HEK293 (cell line): ENCODE results near the gene ANKRD33B.

Experiments used
- CTCF ChIA-PET: fragments of 350-600 bp; formaldehyde crosslinking; extraction: SDS; loops from one replicate; lab custom pipeline; 2021; ENCODE audit warnings: antibody characterized with exemption; lab: Yijun Ruan, JAX
- POLR2A ChIA-PET: fragments of 300-600 bp; formaldehyde crosslinking; extraction: SDS; loops from one replicate; lab custom pipeline; 2020; ENCODE audit warnings: antibody characterized with exemption, inconsistent platforms; lab: Yijun Ruan, JAX
- H3K27ac ChIP-seq: fragments of 200-500 bp; sonication (Bioruptor generic); 2 replicates; pipeline ENCODE4 v1.5.1; 2014; ENCODE audit warnings: low read depth, low read length, control low read depth, inconsistent platforms; ENCODE audit errors: extremely low read depth
- H3K36me3 ChIP-seq, 2 experiments: fragments of 200-500 bp in 1 of 2; sonication (Bioruptor generic) in 1 of 2; 1 replicate in 1 of 2; 2 replicates in 1 of 2; pipeline ENCODE4 v1.5.1; 2014 to 2017; ENCODE audit warnings: inconsistent platforms in 2 of 2, low read length in 2 of 2; ENCODE audit not compliant: control insufficient read depth in 2 of 2, insufficient read depth in 1 of 2
- H3K4me1 ChIP-seq: fragments of 200-500 bp; sonication (Bioruptor generic); 2 replicates; pipeline ENCODE4 v1.5.1; 2014; ENCODE audit warnings: mild to moderate bottlenecking, low read length, inconsistent platforms; ENCODE audit not compliant: control insufficient read depth, insufficient read depth
- H3K4me3 ChIP-seq: 2 replicates; pipeline ENCODE4 v1.5.1; 2011; ENCODE audit warnings: low read depth, mild to moderate bottlenecking, control low read depth, low read length, moderate library complexity
- H3K9me3 ChIP-seq: fragments of 200-500 bp; sonication (Bioruptor generic); 2 replicates; pipeline ENCODE4 v1.5.1; 2014; ENCODE audit warnings: low read depth, low read length, inconsistent platforms; ENCODE audit not compliant: control insufficient read depth, insufficient read depth
- AEBP2 ChIP-seq: fragments of 450-650 bp; formaldehyde crosslinking; IDR thresholded peaks from 2 replicates; pipeline ENCODE4 v1.5.1; 2016; ENCODE audit warnings: missing biosample characterization, missing genetic modification characterization, borderline replicate concordance
- IKZF3 ChIP-seq: fragments of 450-650 bp; IDR thresholded peaks from 2 replicates; pipeline ENCODE4 v1.5.0; 2018; ENCODE audit warnings: missing biosample characterization, mild to moderate bottlenecking, missing genetic modification characterization, moderate library complexity
- PRDM1 ChIP-seq: fragments of 450-650 bp; formaldehyde crosslinking; IDR thresholded peaks from 2 replicates; pipeline ENCODE4; 2016; ENCODE audit warnings: missing biosample characterization, missing genetic modification characterization
- PRDM2 ChIP-seq: fragments of 450-650 bp; formaldehyde crosslinking; IDR thresholded peaks from 2 replicates; pipeline ENCODE4 v1.5.1; 2016; ENCODE audit warnings: missing biosample characterization, missing genetic modification characterization, borderline replicate concordance
- RBAK ChIP-seq: fragments of 450-650 bp; formaldehyde crosslinking; IDR thresholded peaks from 2 replicates; pipeline ENCODE4 v1.5.1; 2016; ENCODE audit warnings: missing biosample characterization, missing genetic modification characterization
- REST ChIP-seq: fragments of 450-650 bp; formaldehyde crosslinking; IDR thresholded peaks from 2 replicates; pipeline ENCODE4 v1.5.1; 2016; ENCODE audit warnings: missing biosample characterization, missing genetic modification characterization
- YY2 ChIP-seq: fragments of 450-650 bp; formaldehyde crosslinking; IDR thresholded peaks from 2 replicates; pipeline ENCODE4 v1.5.1; 2016; ENCODE audit warnings: missing biosample characterization, missing genetic modification characterization
- ZNF114 ChIP-seq: fragments of 450-650 bp; formaldehyde crosslinking; IDR thresholded peaks from 2 replicates; pipeline ENCODE4 v1.5.0; 2017; ENCODE audit warnings: missing biosample characterization, missing genetic modification characterization
- ZNF560 ChIP-seq: fragments of 450-650 bp; formaldehyde crosslinking; IDR thresholded peaks from 2 replicates; pipeline ENCODE4 v1.5.1; 2017; ENCODE audit warnings: missing biosample characterization, missing genetic modification characterization, borderline replicate concordance
- ZNF654 ChIP-seq: fragments of 450-650 bp; formaldehyde crosslinking; IDR thresholded peaks from 2 replicates; pipeline ENCODE4 v1.5.1; 2016; ENCODE audit warnings: low read depth, missing biosample characterization, missing genetic modification characterization
- ZSCAN16 ChIP-seq: fragments of 450-650 bp; formaldehyde crosslinking; IDR thresholded peaks from 2 replicates; pipeline ENCODE4 v1.5.1; 2016; ENCODE audit warnings: missing biosample characterization, missing genetic modification characterization
- TF ChIP-seq, protein P1 (sequence below): fragments of 450-650 bp; formaldehyde crosslinking; conservative IDR thresholded peaks from 2 replicates; pipeline ENCODE4 v1.5.1; 2016; ENCODE audit warnings: low read depth, missing biosample characterization, missing genetic modification characterization
- TF ChIP-seq, protein P2 (sequence below): fragments of 450-650 bp; formaldehyde crosslinking; IDR thresholded peaks from 2 replicates; pipeline ENCODE4 v1.5.1; 2016; ENCODE audit warnings: missing biosample characterization, missing genetic modification characterization

The ANKRD33B gene

DNA sequence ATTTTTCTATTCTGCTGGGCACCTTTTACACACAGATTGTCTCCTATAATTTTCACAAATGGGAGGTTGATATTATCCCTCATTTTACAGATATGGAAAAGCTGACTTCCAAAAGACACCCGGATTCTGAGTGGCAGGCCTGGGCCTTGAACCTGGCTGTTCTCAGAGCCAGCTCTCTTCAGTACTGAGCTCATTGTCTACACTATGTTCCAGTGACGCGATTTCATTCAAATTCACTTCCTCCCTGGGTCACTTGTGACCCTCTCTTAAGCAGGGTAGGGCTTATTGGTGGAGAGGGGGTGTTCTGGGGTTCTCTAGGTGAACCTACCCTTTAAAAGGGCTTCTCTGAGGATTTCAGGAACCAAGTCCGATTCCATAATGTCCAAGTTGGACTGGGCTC is 70.2 kb downstream of the ANKRD33B start:
- ChIA-PET POLR2A (interaction anchor here (0.6 to 0.7 kb wide), 2 partner anchors 157 to 201 kb away, joined by 5 read pairs; no protein-coding TSS in a partner anchor), CTCF (interaction anchor here (0.6 to 2.3 kb wide), 2 partner anchors 33 to 182 kb away, joined by 3 to 11 read pairs; no protein-coding TSS in a partner anchor)
- TF ChIP-seq, protein P1, sequence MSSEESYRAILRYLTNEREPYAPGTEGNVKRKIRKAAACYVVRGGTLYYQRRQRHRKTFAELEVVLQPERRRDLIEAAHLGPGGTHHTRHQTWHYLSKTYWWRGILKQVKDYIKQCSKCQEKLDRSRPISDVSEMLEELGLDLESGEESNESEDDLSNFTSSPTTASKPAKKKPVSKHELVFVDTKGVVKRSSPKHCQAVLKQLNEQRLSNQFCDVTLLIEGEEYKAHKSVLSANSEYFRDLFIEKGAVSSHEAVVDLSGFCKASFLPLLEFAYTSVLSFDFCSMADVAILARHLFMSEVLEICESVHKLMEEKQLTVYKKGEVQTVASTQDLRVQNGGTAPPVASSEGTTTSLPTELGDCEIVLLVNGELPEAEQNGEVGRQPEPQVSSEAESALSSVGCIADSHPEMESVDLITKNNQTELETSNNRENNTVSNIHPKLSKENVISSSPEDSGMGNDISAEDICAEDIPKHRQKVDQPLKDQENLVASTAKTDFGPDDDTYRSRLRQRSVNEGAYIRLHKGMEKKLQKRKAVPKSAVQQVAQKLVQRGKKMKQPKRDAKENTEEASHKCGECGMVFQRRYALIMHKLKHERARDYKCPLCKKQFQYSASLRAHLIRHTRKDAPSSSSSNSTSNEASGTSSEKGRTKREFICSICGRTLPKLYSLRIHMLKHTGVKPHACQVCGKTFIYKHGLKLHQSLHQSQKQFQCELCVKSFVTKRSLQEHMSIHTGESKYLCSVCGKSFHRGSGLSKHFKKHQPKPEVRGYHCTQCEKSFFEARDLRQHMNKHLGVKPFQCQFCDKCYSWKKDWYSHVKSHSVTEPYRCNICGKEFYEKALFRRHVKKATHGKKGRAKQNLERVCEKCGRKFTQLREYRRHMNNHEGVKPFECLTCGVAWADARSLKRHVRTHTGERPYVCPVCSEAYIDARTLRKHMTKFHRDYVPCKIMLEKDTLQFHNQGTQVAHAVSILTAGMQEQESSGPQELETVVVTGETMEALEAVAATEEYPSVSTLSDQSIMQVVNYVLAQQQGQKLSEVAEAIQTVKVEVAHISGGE (tag by site-specific recombination): no peak
- TF ChIP-seq, protein P2, sequence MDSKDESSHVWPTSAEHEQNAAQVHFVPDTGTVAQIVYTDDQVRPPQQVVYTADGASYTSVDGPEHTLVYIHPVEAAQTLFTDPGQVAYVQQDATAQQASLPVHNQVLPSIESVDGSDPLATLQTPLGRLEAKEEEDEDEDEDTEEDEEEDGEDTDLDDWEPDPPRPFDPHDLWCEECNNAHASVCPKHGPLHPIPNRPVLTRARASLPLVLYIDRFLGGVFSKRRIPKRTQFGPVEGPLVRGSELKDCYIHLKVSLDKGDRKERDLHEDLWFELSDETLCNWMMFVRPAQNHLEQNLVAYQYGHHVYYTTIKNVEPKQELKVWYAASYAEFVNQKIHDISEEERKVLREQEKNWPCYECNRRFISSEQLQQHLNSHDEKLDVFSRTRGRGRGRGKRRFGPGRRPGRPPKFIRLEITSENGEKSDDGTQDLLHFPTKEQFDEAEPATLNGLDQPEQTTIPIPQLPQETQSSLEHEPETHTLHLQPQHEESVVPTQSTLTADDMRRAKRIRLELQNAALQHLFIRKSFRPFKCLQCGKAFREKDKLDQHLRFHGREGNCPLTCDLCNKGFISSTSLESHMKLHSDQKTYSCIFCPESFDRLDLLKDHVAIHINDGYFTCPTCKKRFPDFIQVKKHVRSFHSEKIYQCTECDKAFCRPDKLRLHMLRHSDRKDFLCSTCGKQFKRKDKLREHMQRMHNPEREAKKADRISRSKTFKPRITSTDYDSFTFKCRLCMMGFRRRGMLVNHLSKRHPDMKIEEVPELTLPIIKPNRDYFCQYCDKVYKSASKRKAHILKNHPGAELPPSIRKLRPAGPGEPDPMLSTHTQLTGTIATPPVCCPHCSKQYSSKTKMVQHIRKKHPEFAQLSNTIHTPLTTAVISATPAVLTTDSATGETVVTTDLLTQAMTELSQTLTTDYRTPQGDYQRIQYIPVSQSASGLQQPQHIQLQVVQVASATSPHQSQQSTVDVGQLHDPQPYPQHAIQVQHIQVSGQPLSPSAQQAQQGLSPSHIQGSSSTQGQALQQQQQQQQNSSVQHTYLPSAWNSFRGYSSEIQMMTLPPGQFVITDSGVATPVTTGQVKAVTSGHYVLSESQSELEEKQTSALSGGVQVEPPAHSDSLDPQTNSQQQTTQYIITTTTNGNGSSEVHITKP (tag by site-specific recombination): no peak
- TF ChIP-seq REST (tag by site-specific recombination) (no peak), RBAK (no peak), ZNF114 (tag by site-specific recombination) (no peak), ZNF560 (tag by site-specific recombination) (no peak), AEBP2 (tag by site-specific recombination) (no peak), ZNF654 (tag by site-specific recombination) (no peak), YY2 (tag by site-specific recombination) (no peak), PRDM1 (no peak), PRDM2 (no peak), IKZF3 (no peak), ZSCAN16 (tag by site-specific recombination) (no peak)
- Histone ChIP-seq H3K9me3 (no peaks in the 10 kb centered on the region), H3K36me3 (peaks cover 0 to 6% of the 10 kb centered on the region in 2 experiments; a peak in 1 of 3 replicates), H3K4me3 (no peak overlapping the region), H3K27ac (no peak overlapping the region), H3K4me1 (no peaks in the 10 kb centered on the region)
